Measurements from ENCODE around the gene ADAMTSL1.

DNA sequence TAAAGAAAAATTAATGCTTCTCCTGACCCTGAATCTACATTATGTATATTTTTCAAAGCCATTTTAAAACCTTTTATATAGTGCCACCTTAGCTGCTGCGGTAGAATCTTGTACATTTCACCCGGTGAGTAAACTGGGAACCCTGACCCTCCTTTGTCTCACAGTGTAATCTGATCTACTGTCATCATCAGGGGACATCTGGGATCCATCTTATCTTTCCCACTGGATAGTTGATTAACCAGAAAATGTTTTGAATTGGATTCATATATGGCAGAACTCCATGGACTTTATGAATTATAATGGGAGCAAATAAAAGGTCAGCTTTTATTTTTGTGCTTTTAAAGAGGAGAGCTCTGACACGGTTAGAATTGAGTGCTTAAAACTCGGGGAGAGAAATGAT is 95.0 kb downstream of the ADAMTSL1 start:
- no peak for TF ChIP-seq CTCF (IDR thresholded peaks at IDR 0.05)
- TF ChIP-seq EP300 (IDR thresholded peaks at IDR 0.05): no peak
- TF ChIP-seq POLR2AphosphoS5 (IDR thresholded peaks at IDR 0.05): no peak
- no peak for TF ChIP-seq POLR2A (IDR thresholded peaks at IDR 0.05)

All from suprapubic skin (tissue), 4 donors.